Measurements from ENCODE around the gene OSBP2. TPM values are rescaled to one million over a fixed set of nuclear protein-coding genes. Genes with fewer than 3 reads are reported as not detected.

Gene OSBP2
- total and polyA plus RNA-seq, 10 of the 15 experiments (the other 5 are each of a cell fraction or from before 2014, with no cell fraction given): 0.11 to 7.7 (median 3.6) TPM

- BruUV-seq (replicated peaks): no TSS peak
- Histone ChIP-seq H3K9me3 (replicated peaks; ENCODE audit: control insufficient read depth, insufficient read depth, low read length) (no peaks in the 10 kb centered on the region), H3K27me3 (replicated peaks in 1 of 2; ENCODE audit: control insufficient read depth in 2 of 2, insufficient read depth in 2 of 2, low read length in 1 of 2) (no peaks in the 10 kb centered on the region), H3K4me3 (no peak overlapping the region), H3K4me2 (ENCODE audit: control insufficient read depth, insufficient read depth) (no peak overlapping the region), H3K27ac (ENCODE audit: control insufficient read depth, insufficient read depth) (no peak overlapping the region), H4K20me1 (ENCODE audit: control insufficient read depth, insufficient read depth) (no peaks in the 10 kb centered on the region), H3K79me2 (ENCODE audit: control insufficient read depth, insufficient read depth, low read length) (no peaks in the 10 kb centered on the region), H3K36me3 (ENCODE audit: control insufficient read depth in 2 of 2, insufficient read depth in 2 of 2, low read length in 1 of 2) (no peaks in the 10 kb centered on the region), H3K9ac (ENCODE audit: control insufficient read depth, insufficient read depth, low read length) (no peak overlapping the region), H3K4me1 (ENCODE audit: control insufficient read depth, insufficient read depth, low read length) (no peaks in the 10 kb centered on the region), H2AFZ (ENCODE audit: control insufficient read depth, low read depth, low read length) (no peak overlapping the region)
- CTCF ChIA-PET: no interaction called here
- SMC1A ChIA-PET (ENCODE audit: uncharacterized antibody, unreplicated experiment): no interaction called here
- no peak for DNase-seq (ENCODE audit: low read depth, low spot score)
- POLR2A ChIA-PET: no interaction called here
- RAD21 ChIA-PET (ENCODE audit: unreplicated experiment): no interaction called here
- intact Hi-C loops (cut with micrococcal nuclease; ENCODE audit: unreplicated experiment): no loop called here
- ATAC-seq: no peak
- WGBS (ENCODE audit: insufficient coverage, insufficient replicate concordance, low lambda C conversion rate, missing lambda C conversion rate): 36% methylated on average over 19 of the region's 19 CpGs
- FAIRE-seq: no peak
- in situ Hi-C loops (cut with MboI): no loop called here
- TF ChIP-seq ZBTB11 (CRISPR knock-in tag; IDR thresholded peaks at IDR 0.05): no peak
- no peak for TF ChIP-seq IKZF1 (conservative IDR thresholded peaks at IDR 0.05)
- no peak for TF ChIP-seq ZBTB40 (IDR thresholded peaks at IDR 0.05; ENCODE audit: borderline replicate concordance)
- no peak for TF ChIP-seq MYC (IDR thresholded peaks at IDR 0.05; ENCODE audit: insufficient read depth, insufficient read length, insufficient replicate concordance, low read length, severe bottlenecking)
- TF ChIP-seq ZBED1 (IDR thresholded peaks at IDR 0.05; ENCODE audit: borderline replicate concordance): no peak
- no peak for TF ChIP-seq RAD51 (IDR thresholded peaks at IDR 0.05)
- TF ChIP-seq DPF2 (IDR thresholded peaks at IDR 0.05): no peak
- TF ChIP-seq MYB (IDR thresholded peaks at IDR 0.05; ENCODE audit: borderline replicate concordance, low read depth, low read length): no peak
- TF ChIP-seq YBX1 (IDR thresholded peaks at IDR 0.05): no peak
- TF ChIP-seq FOXM1 (IDR thresholded peaks at IDR 0.05; ENCODE audit: low read depth, low read length): no peak
- no peak for TF ChIP-seq MAX (IDR thresholded peaks at IDR 0.05; ENCODE audit: low read depth, low read length)
- TF ChIP-seq SMAD1 (IDR thresholded peaks at IDR 0.05; ENCODE audit: low read depth, partially characterized antibody): no peak
- no peak for TF ChIP-seq MLLT1 (IDR thresholded peaks at IDR 0.05)
- no peak for TF ChIP-seq SPI1 (IDR thresholded peaks at IDR 0.05; ENCODE audit: borderline replicate concordance, insufficient read depth, low read depth, low read length)
Observed at GRCh38 chr22:30863081-30863833, 168.6 kb downstream of the OSBP2 start.
